Neural progenitor cell (in vitro differentiated cells): Measurements from ENCODE around the gene WIZ. TPM values are rescaled to one million over a fixed set of nuclear protein-coding genes. Genes with fewer than 3 reads are reported as not detected.

Experiments used
- DNase-seq: peaks from one replicate; pipeline ENCODE4 v3.0.0-alpha.2; 2016; ENCODE audit warnings: low spot score
- H2AFZ ChIP-seq: fragments of 200-600 bp; sonication (generic); replicated peaks from 2 replicates; pipeline ENCODE4 v1.6.1; 2016; ENCODE audit warnings: antibody characterized with exemption
- H3F3A ChIP-seq: fragments of 200-600 bp; sonication (generic); 2 replicates; pipeline ENCODE4 v1.6.1; 2016; ENCODE audit warnings: antibody characterized with exemption, low read depth
- H3K27ac ChIP-seq: fragments of 200-600 bp; sonication (generic); 2 replicates; pipeline ENCODE4 v1.5.1; 2016; ENCODE audit warnings: mild to moderate bottlenecking
- H3K27me3 ChIP-seq: fragments of 200-600 bp; sonication (generic); 2 replicates; pipeline ENCODE4 v1.6.1; 2016; ENCODE audit warnings: mild to moderate bottlenecking, moderate library complexity
- H3K36me3 ChIP-seq: fragments of 200-600 bp; sonication (generic); 2 replicates; pipeline ENCODE4 v1.5.1; 2016
- H3K4me1 ChIP-seq: fragments of 200-600 bp; sonication (generic); 2 replicates; pipeline ENCODE4 v1.6.1; 2016; ENCODE audit warnings: mixed run types
- H3K4me2 ChIP-seq: fragments of 200-600 bp; sonication (generic); 2 replicates; pipeline ENCODE4 v1.6.1; 2016
- H3K4me3 ChIP-seq: fragments of 200-600 bp; sonication (generic); 2 replicates; pipeline ENCODE4 v1.5.1; 2016
- H3K79me2 ChIP-seq: fragments of 200-600 bp; sonication (generic); 2 replicates; pipeline ENCODE4 v1.6.1; 2016; ENCODE audit warnings: low read depth
- H3K9ac ChIP-seq: fragments of 200-600 bp; sonication (generic); 2 replicates; pipeline ENCODE4 v1.6.1; 2016
- H3K9me3 ChIP-seq: fragments of 200-600 bp; sonication (generic); 2 replicates; pipeline ENCODE4 v1.5.1; 2016; ENCODE audit warnings: low read depth
- H4K20me1 ChIP-seq: fragments of 200-600 bp; sonication (generic); 2 replicates; pipeline ENCODE4 v1.6.1; 2016; ENCODE audit warnings: low read depth
- H3K27ac Mint-ChIP-seq: 3 replicates; pipeline ENCODE4 v1.8.0; 2021; ENCODE audit warnings: mixed read lengths
- H3K27me3 Mint-ChIP-seq: 2 replicates; pipeline ENCODE4 v1.8.0; 2022; ENCODE audit warnings: low read depth, mild to moderate bottlenecking, inconsistent platforms, moderate library complexity, mixed read lengths; ENCODE audit not compliant: insufficient read depth
- H3K36me3 Mint-ChIP-seq: 3 replicates; pipeline ENCODE4 v1.8.0; 2021; ENCODE audit warnings: mixed read lengths
- H3K4me1 Mint-ChIP-seq: 3 replicates; pipeline ENCODE4 v1.8.0; 2021; ENCODE audit warnings: mixed read lengths
- H3K4me3 Mint-ChIP-seq: 3 replicates; pipeline ENCODE4 v1.8.0; 2021; ENCODE audit warnings: mild to moderate bottlenecking, moderate library complexity, mixed read lengths
- H3K9me3 Mint-ChIP-seq: 3 replicates; pipeline ENCODE4 v1.8.0; 2020; ENCODE audit warnings: mixed read lengths
- CTCF ChIP-seq: fragments of 200-600 bp; sonication (generic); IDR thresholded peaks from 2 replicates; pipeline ENCODE4 v1.5.1; 2017; ENCODE audit warnings: antibody characterized with exemption, mild to moderate bottlenecking
- EZH2 ChIP-seq: fragments of 200-600 bp; sonication (generic); IDR thresholded peaks from 2 replicates; pipeline ENCODE4 v1.6.1; 2017; ENCODE audit warnings: antibody characterized with exemption, mild to moderate bottlenecking, moderate library complexity
- EZH2phosphoT487 ChIP-seq: fragments of 200-600 bp; sonication (generic); IDR thresholded peaks from 2 replicates; pipeline ENCODE4 v1.6.1; 2017; ENCODE audit warnings: antibody characterized with exemption
- total RNA-seq: library from RNA; depleted of rRNA; stranded (reverse); fragments of >200 nt; gene quantifications from 2 replicates; pipeline ENCODE4 v1.2.3, GENCODE V29; 2015; ENCODE audit warnings: low replicate concordance

The WIZ gene
- total RNA-seq, 1 donor from 2014 or later: 9.1 TPM

GRCh38 chr19:15439078-15439799, 10.5 kb downstream of the WIZ start:
- Histone ChIP-seq H2AFZ (no peak overlapping the region), H3K4me3 (no peak overlapping the region), H3F3A (no peaks in the 10 kb centered on the region), H3K9ac (peak overlapping the region; percentile 37), H3K4me1 (no peaks in the 10 kb centered on the region), H4K20me1 (no peaks in the 10 kb centered on the region), H3K36me3 (no peaks in the 10 kb centered on the region), H3K27ac (no peak overlapping the region), H3K4me2 (no peak overlapping the region), H3K79me2 (no peaks in the 10 kb centered on the region), H3K27me3 (no peaks in the 10 kb centered on the region), H3K9me3 (no peaks in the 10 kb centered on the region)
- Mint-ChIP-seq H3K4me3 (no peak overlapping the region), H3K9me3 (no peaks in the 10 kb centered on the region), H3K4me1 (no peaks in the 10 kb centered on the region), H3K27ac (no peak overlapping the region), H3K27me3 (peaks cover 9% of the 10 kb centered on the region), H3K36me3 (no peaks in the 10 kb centered on the region)
- TF ChIP-seq EZH2: no peak
- no peak for TF ChIP-seq CTCF
- no peak for TF ChIP-seq EZH2phosphoT487
- no peak for DNase-seq

GRCh38 chr19:15438577-15438976, 11.2 kb downstream of the WIZ start:
- H3K36me3 Mint-ChIP-seq: no peaks in the 10 kb centered on the region
- no peak overlapping the region for H3K27ac Mint-ChIP-seq
- no peaks in the 10 kb centered on the region for H3K9me3 Mint-ChIP-seq
- Histone ChIP-seq H3K79me2 (no peaks in the 10 kb centered on the region), H4K20me1 (no peaks in the 10 kb centered on the region), H3K9me3 (no peaks in the 10 kb centered on the region), H2AFZ (no peak overlapping the region), H3K9ac (no peak overlapping the region), H3K4me2 (no peak overlapping the region), H3K4me1 (no peaks in the 10 kb centered on the region), H3K27me3 (no peaks in the 10 kb centered on the region), H3K4me3 (no peak overlapping the region), H3K36me3 (no peaks in the 10 kb centered on the region), H3K27ac (no peak overlapping the region), H3F3A (peaks cover 2% of the 10 kb centered on the region)
- H3K4me3 Mint-ChIP-seq: no peak overlapping the region
- peaks cover 6% of the 10 kb centered on the region for H3K27me3 Mint-ChIP-seq
- DNase-seq: no peak
- no peaks in the 10 kb centered on the region for H3K4me1 Mint-ChIP-seq
- no peak for TF ChIP-seq EZH2phosphoT487
- TF ChIP-seq EZH2: no peak
- TF ChIP-seq CTCF: no peak

- peaks cover 6% of the 10 kb centered on the region for H3F3A ChIP-seq
- Mint-ChIP-seq H3K4me3 (no peak overlapping the region), H3K27me3 (peaks cover 9% of the 10 kb centered on the region), H3K4me1 (peaks cover 4% of the 10 kb centered on the region), H3K9me3 (no peaks in the 10 kb centered on the region), H3K36me3 (no peaks in the 10 kb centered on the region), H3K27ac (no peak overlapping the region)
- no peaks in the 10 kb centered on the region for H3K27me3 ChIP-seq
- no peak overlapping the region for H3K9ac ChIP-seq
- no peaks in the 10 kb centered on the region for H3K36me3 ChIP-seq
- no peak for TF ChIP-seq EZH2phosphoT487
- no peak for TF ChIP-seq EZH2
- no peak for TF ChIP-seq CTCF
- H3K4me1 ChIP-seq: no peaks in the 10 kb centered on the region
- H4K20me1 ChIP-seq: no peaks in the 10 kb centered on the region
- H3K4me2 ChIP-seq: no peak overlapping the region
- H2AFZ ChIP-seq: no peak overlapping the region
- DNase-seq: no peak
- no peaks in the 10 kb centered on the region for H3K79me2 ChIP-seq
- no peaks in the 10 kb centered on the region for H3K9me3 ChIP-seq
- H3K4me3 ChIP-seq: no peak overlapping the region
- no peak overlapping the region for H3K27ac ChIP-seq
These were observed 11.6 kb downstream of the WIZ start for GRCh38 chr19:15438124-15438496.
